ENCODE data around the gene SFXN5. TPM values are rescaled to one million over a fixed set of nuclear protein-coding genes. Genes with fewer than 3 reads are reported as not detected.

Gene SFXN5
- total RNA-seq, 1 experiment from 2014 or later: 15.2 TPM

- POLR2A ChIA-PET (ENCODE audit: unreplicated experiment): no interaction called here
- no peaks in the 10 kb centered on the region for H3K79me2 ChIP-seq (ENCODE audit: low read depth)
- BruUV-seq (replicated peaks): no TSS peak
- H3K9me2 ChIP-seq (ENCODE audit: insufficient read depth): no peaks in the 10 kb centered on the region
- no peak overlapping the region for H3K4me2 ChIP-seq
- no peak overlapping the region for H2AFZ ChIP-seq
- no peaks in the 10 kb centered on the region for H3F3A ChIP-seq (ENCODE audit: insufficient read depth, low read depth)
- no peaks in the 10 kb centered on the region for H4K20me1 ChIP-seq (ENCODE audit: insufficient read depth)
- intact Hi-C loops (cut with micrococcal nuclease; ENCODE audit: unreplicated experiment): no loop called here
- H3K36me3 ChIP-seq (ENCODE audit: low read depth): no peaks in the 10 kb centered on the region
- TF ChIP-seq EZH2 (IDR thresholded peaks at IDR 0.05; ENCODE audit: low read depth) (no peak), CTCF (conservative IDR thresholded peaks at IDR 0.05) (no peak)
- DNase-seq: no peak
- H3K4me1 ChIP-seq (replicated peaks; ENCODE audit: insufficient read depth): 0 out of 2 replicates have a peak, but pooled peaks cover 6% of the 10 kb centered on the region
- CTCF ChIA-PET: no interaction called here
- no peaks in the 10 kb centered on the region for H3K9me3 ChIP-seq (ENCODE audit: insufficient read depth, low read depth)
- peaks cover 37% of the 10 kb centered on the region for H3K27me3 ChIP-seq (ENCODE audit: insufficient read depth, low read depth)
- no peak overlapping the region for H3K4me3 ChIP-seq
- no peak overlapping the region for H3K27ac ChIP-seq
Observed at GRCh38 chr2:72901426-72901825, 170.1 kb downstream of the SFXN5 start.

GRCh38 chr2:72900191-72900825, 171.2 kb downstream of the SFXN5 start:
- no peak overlapping the region for H3K4me2 ChIP-seq
- no peak overlapping the region for H2AFZ ChIP-seq
- intact Hi-C loops (cut with micrococcal nuclease; ENCODE audit: unreplicated experiment): no loop called here
- no TSS peak for BruUV-seq (replicated peaks)
- no peaks in the 10 kb centered on the region for H3F3A ChIP-seq (ENCODE audit: insufficient read depth, low read depth)
- no peak for DNase-seq
- H3K4me3 ChIP-seq: no peak overlapping the region
- H3K27ac ChIP-seq: no peak overlapping the region
- H3K9me3 ChIP-seq (ENCODE audit: insufficient read depth, low read depth): no peaks in the 10 kb centered on the region
- ChIA-PET POLR2A (ENCODE audit: unreplicated experiment) (no interaction called here), CTCF (no interaction called here)
- no peaks in the 10 kb centered on the region for H4K20me1 ChIP-seq (ENCODE audit: insufficient read depth)
- no peaks in the 10 kb centered on the region for H3K9me2 ChIP-seq (ENCODE audit: insufficient read depth)
- H3K79me2 ChIP-seq (ENCODE audit: low read depth): no peaks in the 10 kb centered on the region
- peaks cover 37% of the 10 kb centered on the region for H3K27me3 ChIP-seq (ENCODE audit: insufficient read depth, low read depth)
- no peak for TF ChIP-seq EZH2 (IDR thresholded peaks at IDR 0.05; ENCODE audit: low read depth)
- no peak for TF ChIP-seq CTCF (conservative IDR thresholded peaks at IDR 0.05)
- 0 out of 2 replicates have a peak, but pooled peaks cover 2% of the 10 kb centered on the region for H3K4me1 ChIP-seq (replicated peaks; ENCODE audit: insufficient read depth)
- no peaks in the 10 kb centered on the region for H3K36me3 ChIP-seq (ENCODE audit: low read depth)

- no peak for TF ChIP-seq CTCF (conservative IDR thresholded peaks at IDR 0.05)
- TF ChIP-seq EZH2 (IDR thresholded peaks at IDR 0.05; ENCODE audit: low read depth): no peak
- Histone ChIP-seq H4K20me1 (ENCODE audit: insufficient read depth) (no peaks in the 10 kb centered on the region), H3K4me2 (no peak overlapping the region), H3K27ac (no peak overlapping the region), H2AFZ (no peak overlapping the region), H3K36me3 (ENCODE audit: low read depth) (no peaks in the 10 kb centered on the region), H3K4me1 (replicated peaks; ENCODE audit: insufficient read depth) (no peaks in the 10 kb centered on the region), H3K79me2 (ENCODE audit: low read depth) (no peaks in the 10 kb centered on the region), H3F3A (ENCODE audit: insufficient read depth, low read depth) (no peaks in the 10 kb centered on the region), H3K27me3 (ENCODE audit: insufficient read depth, low read depth) (peaks cover 35% of the 10 kb centered on the region), H3K9me3 (ENCODE audit: insufficient read depth, low read depth) (no peaks in the 10 kb centered on the region), H3K9me2 (ENCODE audit: insufficient read depth) (no peaks in the 10 kb centered on the region), H3K4me3 (no peak overlapping the region)
- BruUV-seq (replicated peaks): no TSS peak
- ChIA-PET POLR2A (ENCODE audit: unreplicated experiment) (interaction anchor here (0.7 kb wide), 1 partner anchor 270 kb away, joined by 3 read pairs; no protein-coding TSS in a partner anchor), CTCF (interaction anchor here (1.5 kb wide), 1 partner anchor 11 kb away, joined by 6 read pairs; the partner anchor contains the start of gene SPR)
- intact Hi-C loops (cut with micrococcal nuclease; ENCODE audit: unreplicated experiment): no loop called here
- DNase-seq: no peak
Observed at GRCh38 chr2:72898585-72898906, 173.0 kb downstream of the SFXN5 start.

Data from PC-9 (cell line).